HepG2 (cell line): ENCODE data around the gene PLEKHA3. TPM values are rescaled to one million over a fixed set of nuclear protein-coding genes. Genes with fewer than 3 reads are reported as not detected.
A peak's percentile ranks its signal among the peaks of the same experiment; 100 is the strongest.

Source experiments
- ASH2L ChIP-seq: fragments of 300-600, 200-600 bp; sonication (generic); IDR thresholded peaks from 2 replicates; pipeline ENCODE4 v1.7.0; 2017; ENCODE audit warnings: low read depth, mild to moderate bottlenecking, moderate library complexity, mixed read lengths, low read length; ENCODE audit not compliant: insufficient read length
- GFI1 ChIP-seq: sonication (generic); formaldehyde crosslinking; IDR thresholded peaks from 2 replicates; pipeline ENCODE4 v1.5.0; 2020; ENCODE audit warnings: missing genetic modification reagents, mild to moderate bottlenecking, borderline replicate concordance
- HNF1B ChIP-seq: sonication (generic); formaldehyde crosslinking; IDR thresholded peaks from 2 replicates; pipeline ENCODE4 v1.5.1; 2020; ENCODE audit warnings: mild to moderate bottlenecking, moderate library complexity, missing genetic modification reagents
- NFE2L1 ChIP-seq: sonication (generic); formaldehyde crosslinking; IDR thresholded peaks from 2 replicates; pipeline ENCODE4 v1.4.0; 2020; ENCODE audit warnings: missing genetic modification reagents, mild to moderate bottlenecking, borderline replicate concordance
- NFIB ChIP-seq: sonication (generic); formaldehyde crosslinking; IDR thresholded peaks from 2 replicates; pipeline ENCODE4 v1.9.0; 2021; ENCODE audit warnings: missing genetic modification reagents, mild to moderate bottlenecking, borderline replicate concordance
- POLR2AphosphoS5 ChIP-seq: IDR thresholded peaks from 2 replicates; pipeline ENCODE4 v1.6.1; 2012; ENCODE audit warnings: low read depth, low read length
- SATB2 ChIP-seq: sonication (generic); formaldehyde crosslinking; IDR thresholded peaks from 2 replicates; pipeline ENCODE4 v1.5.0; 2020; ENCODE audit warnings: missing genetic modification reagents
- TEF ChIP-seq: sonication (generic); formaldehyde crosslinking; IDR thresholded peaks from 2 replicates; pipeline ENCODE4 v1.5.0; 2020; ENCODE audit warnings: missing genetic modification reagents
- ZHX2 ChIP-seq, 2 experiments: sonication (generic) in 1 of 2; formaldehyde crosslinking in 1 of 2; IDR thresholded peaks; 2 replicates each; pipeline versions ENCODE4 v1.6.1 to v1.9.0; 2014 to 2022; ENCODE audit warnings: antibody characterized with exemption in 1 of 2, borderline replicate concordance in 1 of 2, inconsistent platforms in 1 of 2, low read depth in 1 of 2, missing genetic modification reagents in 1 of 2
- ZNF124 ChIP-seq: sonication (generic); formaldehyde crosslinking; IDR thresholded peaks from 2 replicates; pipeline ENCODE4 v1.4.0; 2020; ENCODE audit warnings: missing genetic modification reagents
- ZNF670 ChIP-seq: sonication (generic); formaldehyde crosslinking; IDR thresholded peaks from 2 replicates; pipeline ENCODE4 v1.8.0; 2022; ENCODE audit warnings: mild to moderate bottlenecking, missing genetic modification reagents, borderline replicate concordance
- ZNF775 ChIP-seq: sonication (generic); formaldehyde crosslinking; IDR thresholded peaks from 2 replicates; pipeline ENCODE4 v1.4.0; 2020; ENCODE audit warnings: missing genetic modification reagents, mild to moderate bottlenecking, moderate library complexity, borderline replicate concordance
- ZNF777 ChIP-seq: sonication (generic); formaldehyde crosslinking; IDR thresholded peaks from 2 replicates; pipeline ENCODE4 v1.4.0; 2020; ENCODE audit warnings: missing genetic modification reagents
- polyA plus RNA-seq, 8 experiments: library from polyadenylated mRNA; depleted of rRNA in 3 of 8; stranded (reverse) in 7 of 8; unstranded in 1 of 8; fragments of >200 nt; fragmentation: Illumina TruSeq in 4 of 8; extraction: Trizol in 4 of 8; gene quantifications; 2 replicates each; pipeline versions ENCODE4 v1.2.1 to v1.2.3, GENCODE V29; 2011 to 2016; ENCODE audit warnings: low read depth in 4 of 8, missing spikeins in 1 of 8, mixed read lengths in 1 of 8; ENCODE audit not compliant: insufficient read depth in 1 of 8
- total RNA-seq, 5 experiments: library from RNA; depleted of rRNA; stranded (reverse); fragments of >200 nt; fragmentation: Illumina TruSeq; extraction: Trizol; gene quantifications; 2 replicates each; pipeline ENCODE4 v1.2.3, GENCODE V29; 2016; ENCODE audit warnings: low read depth in 1 of 5

PLEKHA3 gene
- total and polyA plus RNA-seq, 2 of the 13 experiments (the other 11 are each of a cell fraction or from before 2014, with no cell fraction given): 11.7 to 23.1 TPM

- peak; percentile 66; the same call in 1 of the 2 replicates for TF ChIP-seq ZNF670 (CRISPR knock-in tag)
- TF ChIP-seq ASH2L: peak; percentile 90
- peak; percentile 57; the same call in 1 of the 2 replicates for TF ChIP-seq ZHX2 (IDR thresholded peaks at IDR 0.05; ENCODE audit: low read depth)
- peak; percentile 31; the same call in 1 of the 2 replicates for TF ChIP-seq ZHX2 (CRISPR knock-in tag; IDR thresholded peaks at IDR 0.05; ENCODE audit: borderline replicate concordance)
- no peak for TF ChIP-seq NFIB (CRISPR knock-in tag)
- peak; percentile 18; the same call in 1 of the 2 replicates for TF ChIP-seq ZNF777 (CRISPR knock-in tag)
- TF ChIP-seq ZNF775 (CRISPR knock-in tag): peak; percentile 74; the same call in 1 of the 2 replicates
- TF ChIP-seq TEF: peak; percentile 77
- peak; percentile 39; the same call in 1 of the 2 replicates for TF ChIP-seq NFE2L1 (CRISPR knock-in tag)
- TF ChIP-seq ZNF124 (CRISPR knock-in tag): 0 out of 2 replicates have a peak, but pooled peaks have one; percentile 55
- peak; percentile 10 for TF ChIP-seq SATB2 (CRISPR knock-in tag)
- TF ChIP-seq POLR2AphosphoS5: peak; percentile 94
- no peak for TF ChIP-seq GFI1 (CRISPR knock-in tag)
- TF ChIP-seq HNF1B (CRISPR knock-in tag): peak; percentile 13; the same call in 1 of the 2 replicates
Measured at GRCh38 chr2:178450774-178451525, 29.3 kb upstream of the PLEKHA3 start, which contains the start of the genes PJVK and PRKRA (continued).
